Neural progenitor cell (in vitro differentiated cells): ENCODE measurements around the gene MAGEC2.

ENCODE experiments used
- EZH2 ChIP-seq: fragments of 200-600 bp; sonication (generic); IDR thresholded peaks from 2 replicates; pipeline ENCODE4 v1.6.1; 2017; ENCODE audit warnings: antibody characterized with exemption, mild to moderate bottlenecking, moderate library complexity
- TF ChIP-seq, protein P1 (sequence below): fragments of 200-600 bp; sonication (generic); IDR thresholded peaks from 2 replicates; pipeline ENCODE4 v1.5.1; 2017; ENCODE audit warnings: antibody characterized with exemption, mild to moderate bottlenecking

GRCh38 chrX:142251202-142251601, 46.1 kb upstream of the MAGEC2 start:
- TF ChIP-seq, protein P1, sequence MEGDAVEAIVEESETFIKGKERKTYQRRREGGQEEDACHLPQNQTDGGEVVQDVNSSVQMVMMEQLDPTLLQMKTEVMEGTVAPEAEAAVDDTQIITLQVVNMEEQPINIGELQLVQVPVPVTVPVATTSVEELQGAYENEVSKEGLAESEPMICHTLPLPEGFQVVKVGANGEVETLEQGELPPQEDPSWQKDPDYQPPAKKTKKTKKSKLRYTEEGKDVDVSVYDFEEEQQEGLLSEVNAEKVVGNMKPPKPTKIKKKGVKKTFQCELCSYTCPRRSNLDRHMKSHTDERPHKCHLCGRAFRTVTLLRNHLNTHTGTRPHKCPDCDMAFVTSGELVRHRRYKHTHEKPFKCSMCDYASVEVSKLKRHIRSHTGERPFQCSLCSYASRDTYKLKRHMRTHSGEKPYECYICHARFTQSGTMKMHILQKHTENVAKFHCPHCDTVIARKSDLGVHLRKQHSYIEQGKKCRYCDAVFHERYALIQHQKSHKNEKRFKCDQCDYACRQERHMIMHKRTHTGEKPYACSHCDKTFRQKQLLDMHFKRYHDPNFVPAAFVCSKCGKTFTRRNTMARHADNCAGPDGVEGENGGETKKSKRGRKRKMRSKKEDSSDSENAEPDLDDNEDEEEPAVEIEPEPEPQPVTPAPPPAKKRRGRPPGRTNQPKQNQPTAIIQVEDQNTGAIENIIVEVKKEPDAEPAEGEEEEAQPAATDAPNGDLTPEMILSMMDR: no peak
- TF ChIP-seq EZH2: no peak
